Ureter (tissue), 1 donor: Measurements from ENCODE around the gene EPOP. TPM values are rescaled to one million over a fixed set of nuclear protein-coding genes. Genes with fewer than 3 reads are reported as not detected.
A peak's percentile ranks its signal among the peaks of the same experiment; 100 is the strongest.

ENCODE experiments used
- DNase-seq: peaks from one replicate; pipeline ENCODE4 v3.0.0-alpha.2; 2020; ENCODE audit warnings: low spot score
- total RNA-seq: library from RNA; stranded (reverse); gene quantifications from one replicate; pipeline ENCODE4 v1.2.4, GENCODE V29; 2023
- donor health status: DM: yes; HTN: yes; CAD: no.

EPOP gene
- total RNA-seq, 1 donor from 2014 or later, result 3.4 TPM

- peak; percentile 71 for DNase-seq
Observed at GRCh38 chr17:38705803-38706504, 31.2 kb upstream of the EPOP start.

DNA sequence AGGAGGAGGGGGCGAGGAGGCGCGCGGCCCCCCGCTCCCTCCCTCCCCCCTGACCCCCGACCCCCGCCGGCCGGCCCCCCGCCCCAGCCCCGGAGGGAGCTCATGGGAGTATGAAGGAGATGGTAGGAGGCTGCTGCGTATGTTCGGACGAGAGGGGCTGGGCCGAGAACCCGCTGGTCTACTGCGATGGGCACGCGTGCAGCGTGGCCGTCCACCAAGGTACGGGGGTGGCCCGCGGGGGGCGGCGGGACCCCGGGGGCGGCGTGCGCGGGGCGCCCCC lies 30.7 kb upstream of the EPOP start:
- no peak for DNase-seq

GRCh38 chr17:38704606-38705522 lies 30.1 kb upstream of the EPOP start, which contains the start of gene MLLT6:
Gene MLLT6 (plus strand): TSS chr17:38705273. CDS start chr17:38705633, 360 bp downstream.
- peak; percentile 85 for DNase-seq

GRCh38 chr17:38703742-38704605 lies 29.2 kb upstream of the EPOP start:
- peak; percentile 92 for DNase-seq

DNA sequence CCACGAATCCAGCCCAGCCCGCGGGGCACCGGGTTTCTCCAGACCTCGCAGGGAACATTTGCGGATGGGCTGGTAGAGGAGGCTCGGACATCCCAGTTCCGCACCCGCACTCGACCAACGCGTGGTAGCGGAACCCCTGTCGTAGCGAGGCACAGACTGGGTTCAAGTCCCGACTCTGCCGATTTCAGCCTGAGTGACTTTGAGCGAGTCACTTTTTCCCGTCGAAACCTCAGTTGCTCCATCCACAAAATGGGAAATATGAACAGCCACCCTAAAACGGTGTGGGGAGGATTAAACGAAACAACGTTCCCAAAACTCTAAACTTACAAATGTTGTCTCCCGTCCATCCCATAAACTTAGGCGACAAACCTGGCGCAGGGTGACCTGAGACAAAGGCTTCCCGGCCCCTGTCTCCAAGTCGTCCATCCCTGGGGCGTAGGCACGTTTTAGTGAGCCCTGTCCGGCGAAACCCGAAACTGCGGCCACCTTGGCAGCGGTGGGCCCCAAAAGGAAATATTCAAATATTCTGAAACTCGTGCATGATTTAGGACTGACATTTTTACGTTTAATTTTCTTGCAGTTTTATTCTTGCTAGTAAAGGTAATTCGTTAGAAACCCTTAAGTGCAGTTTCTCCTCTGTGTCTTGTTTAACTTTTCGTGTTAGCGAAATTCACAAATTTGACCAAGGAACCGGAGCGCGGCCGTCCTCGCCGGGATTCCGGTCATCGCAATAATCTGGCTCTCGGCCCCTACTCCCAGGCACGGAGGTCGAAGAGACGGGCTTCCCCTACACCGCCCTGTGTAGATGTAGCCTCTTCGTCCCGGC lies 28.4 kb upstream of the EPOP start:
- no peak for DNase-seq

GRCh38 chr17:38702166-38702915 lies 27.6 kb upstream of the EPOP start:
- DNase-seq, result peak; percentile 90

DNA sequence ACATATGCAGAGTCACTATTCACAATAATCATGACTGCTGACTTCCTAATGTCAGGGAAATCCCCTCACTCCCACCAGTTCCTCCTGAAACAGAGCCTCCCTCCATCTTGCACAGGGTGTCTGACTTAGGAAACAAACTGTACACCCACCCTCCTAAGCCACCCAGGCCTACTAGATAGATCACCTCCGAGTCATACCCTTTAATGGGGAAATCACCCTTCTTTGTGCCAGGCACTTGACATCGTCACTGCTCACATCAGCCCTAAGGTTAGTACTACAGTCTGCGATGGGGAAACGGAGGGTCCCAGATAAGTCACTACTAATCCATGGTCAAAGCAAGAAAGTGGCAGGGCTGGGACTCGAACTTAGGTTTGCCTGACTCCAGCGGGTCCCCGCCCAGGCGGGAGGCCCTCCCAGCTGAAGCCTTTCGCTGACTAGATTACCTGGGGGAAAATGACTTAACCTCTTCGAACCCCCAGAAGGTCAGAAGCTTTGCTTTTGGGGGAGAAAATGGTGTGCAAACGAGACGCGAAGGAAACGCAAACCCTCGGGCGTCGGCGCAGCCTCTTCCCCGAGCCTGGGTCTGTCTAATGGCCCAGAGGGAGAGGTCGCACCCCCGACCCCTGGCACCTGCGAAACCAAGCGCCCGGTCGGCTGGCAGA lies 26.9 kb upstream of the EPOP start:
- no peak for DNase-seq

DNA sequence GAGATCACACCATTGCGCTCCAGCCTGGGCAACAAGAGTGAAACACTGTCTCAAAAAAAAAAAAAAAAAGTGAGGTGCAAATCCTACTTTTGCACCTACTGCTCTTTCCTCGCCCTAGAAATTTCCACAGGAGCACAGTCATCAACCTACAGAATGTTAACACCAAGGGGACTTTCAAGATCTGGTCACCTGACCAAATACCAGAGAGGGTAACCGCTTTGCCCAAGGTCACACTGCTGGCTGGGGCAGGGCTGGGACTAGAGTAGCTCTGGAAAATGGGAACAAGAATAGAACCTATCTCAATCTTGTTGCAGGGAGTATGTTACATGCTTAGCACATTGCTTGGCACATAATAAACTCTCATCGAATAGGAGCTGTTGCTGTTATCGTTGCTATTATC lies 24.0 kb upstream of the EPOP start:
- DNase-seq, result no peak

- no peak for DNase-seq
Observed at GRCh38 chr17:38697061-38697820, 22.5 kb upstream of the EPOP start.

DNA sequence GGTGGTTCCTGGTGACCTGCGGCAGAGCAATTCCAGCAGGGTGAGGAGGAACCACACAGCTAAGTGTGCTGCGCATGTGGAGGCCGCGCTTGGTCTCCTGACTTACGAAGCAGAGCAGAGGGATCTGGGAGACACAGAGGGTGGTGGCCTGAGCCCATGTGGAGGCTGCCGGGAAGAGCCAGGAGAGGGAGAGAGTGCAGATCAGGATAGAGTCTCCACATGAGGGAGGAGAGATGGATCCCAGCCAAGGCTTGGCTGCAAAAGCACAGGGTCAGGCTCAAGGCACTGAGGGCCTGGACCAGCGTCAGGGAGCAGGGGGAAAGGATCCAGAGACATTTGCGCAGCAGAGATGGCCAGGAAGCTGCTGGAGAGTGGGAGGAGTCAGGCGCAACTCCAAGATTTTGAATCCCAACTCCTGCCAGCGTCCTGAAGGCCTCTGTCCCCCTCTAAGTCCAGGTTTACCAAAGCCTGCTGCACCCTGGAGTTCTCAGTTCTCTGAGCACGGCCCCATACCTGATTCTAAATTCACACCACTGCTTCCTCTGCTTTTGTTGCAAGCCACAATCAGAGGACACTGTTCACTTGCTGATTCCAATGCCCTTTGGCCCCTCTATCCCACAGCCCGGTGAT lies 19.1 kb upstream of the EPOP start:
- peak; percentile 90 for DNase-seq

- no peak for DNase-seq
Observed at GRCh38 chr17:38691154-38691553, 16.4 kb upstream of the EPOP start.

DNA sequence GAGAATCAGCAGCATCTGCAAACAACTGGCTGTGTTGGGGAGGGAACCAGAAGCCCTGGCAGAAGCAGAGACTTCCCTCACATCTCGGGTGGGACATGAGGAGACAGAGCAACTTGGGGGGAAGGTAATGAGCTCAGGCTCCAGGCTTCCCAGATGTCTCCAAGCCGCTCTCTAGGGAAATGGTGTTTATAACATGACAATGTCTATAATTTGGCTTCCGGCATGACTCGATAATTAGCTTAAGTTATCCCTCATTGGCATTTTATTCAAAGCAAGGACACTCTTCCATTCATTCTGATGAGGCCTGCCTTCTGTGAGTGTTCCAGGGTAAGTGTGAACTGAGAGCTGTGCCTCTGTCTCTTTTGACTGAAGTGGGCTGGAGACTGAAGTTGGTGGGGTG lies 15.6 kb upstream of the EPOP start:
- no peak for DNase-seq

DNA sequence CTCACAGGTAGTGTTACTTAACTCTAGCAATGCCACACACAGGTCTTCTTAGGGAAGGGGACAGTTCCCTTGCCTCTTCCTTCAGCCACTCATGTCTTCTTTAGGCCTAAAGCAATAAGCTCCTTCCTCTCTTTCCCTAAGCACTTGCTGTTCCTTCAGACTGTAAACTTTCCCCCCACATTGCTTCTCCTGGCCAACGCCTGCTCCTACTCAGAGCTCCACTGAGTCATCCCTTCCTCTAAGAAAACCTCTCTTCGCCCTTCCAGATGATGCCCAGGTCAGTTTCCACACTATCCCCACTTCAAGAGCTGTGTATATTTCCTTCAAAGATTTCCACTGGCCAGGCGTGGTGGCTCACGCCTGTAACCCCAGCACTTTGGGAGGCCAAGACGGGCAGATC lies 12.5 kb upstream of the EPOP start:
- DNase-seq, result no peak

DNA sequence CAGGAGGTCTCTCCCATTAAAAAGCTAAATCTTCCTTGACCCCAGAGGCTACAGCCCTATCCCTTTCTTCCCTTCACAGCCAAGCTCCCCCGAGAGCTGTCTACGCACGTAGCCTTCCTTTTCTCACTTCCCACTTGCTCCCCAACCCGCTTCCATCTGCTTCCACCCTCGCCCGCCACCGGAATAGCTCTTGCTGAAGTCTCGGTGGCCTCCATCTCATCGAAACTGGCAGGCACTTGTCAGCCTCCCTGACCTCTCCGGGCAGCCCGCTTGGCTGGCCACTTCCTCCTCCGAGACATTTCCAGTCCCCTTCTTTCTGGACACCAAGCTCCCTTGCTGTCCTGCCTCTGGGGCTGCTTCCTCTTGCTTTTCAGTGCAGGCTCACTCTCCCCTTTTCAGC lies 10.7 kb upstream of the EPOP start:
- DNase-seq, result no peak

DNA sequence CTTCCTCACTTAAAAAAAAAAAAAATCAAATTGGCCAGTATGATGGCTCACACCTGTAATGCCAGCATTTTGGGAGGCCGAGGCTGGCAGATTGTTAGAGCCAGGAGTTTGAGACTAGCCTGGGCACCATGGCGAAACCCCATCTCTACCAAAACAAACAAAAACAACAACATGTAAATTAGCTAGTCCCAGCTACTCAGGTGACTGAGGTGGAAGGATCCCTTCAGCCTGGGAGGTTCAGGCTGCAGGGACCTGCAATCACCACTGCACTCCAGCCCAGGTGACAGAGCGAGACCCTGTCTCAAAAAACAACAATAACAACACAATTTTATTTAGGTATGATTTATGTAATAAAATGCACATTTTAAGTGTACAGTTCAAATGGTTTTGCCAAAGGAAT lies 6.3 kb upstream of the EPOP start:
- DNase-seq, result no peak

DNA sequence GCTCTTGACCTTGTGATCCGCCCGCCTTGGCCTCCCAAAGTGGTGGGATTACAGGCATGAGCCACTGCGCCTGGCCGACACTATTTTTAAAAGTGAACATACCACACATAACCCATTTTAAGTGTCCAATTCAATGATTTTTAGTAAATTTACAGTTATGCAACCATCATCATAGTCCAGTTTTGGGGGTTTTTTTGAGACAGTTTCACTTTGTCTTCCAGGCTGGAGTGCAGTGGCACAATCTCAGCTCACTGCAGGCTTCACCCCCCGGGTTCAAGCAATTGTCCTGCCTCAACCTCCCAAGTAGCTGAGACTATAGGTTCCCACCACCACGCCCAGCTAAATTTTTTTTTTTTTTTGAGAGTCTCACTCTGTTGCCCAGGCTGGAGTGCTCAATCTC lies 3.1 kb upstream of the EPOP start:
- DNase-seq, result no peak

GRCh38 chr17:38676706-38677504 lies 2.1 kb upstream of the EPOP start:
- peak; percentile 90 for DNase-seq
